OCI-LY7 (cell line): ENCODE results near the gene GLS2. TPM values are rescaled to one million over a fixed set of nuclear protein-coding genes. Genes with fewer than 3 reads are reported as not detected.
A peak's percentile ranks its signal among the peaks of the same experiment; 100 is the strongest.

Experiments used
- BruUV-seq: library from RNA; stranded (reverse); fragments of 400-500 nt; replicated peaks from 2 replicates; lab custom pipeline; 2021; lab: Mats Ljungman, UMichigan
- CTCF ChIA-PET: fragments of 300-600 bp; sonication (Branson Sonifier 250); formaldehyde crosslinking; loops from one replicate; lab custom pipeline; 2022; ENCODE audit warnings: antibody characterized with exemption; ENCODE audit not compliant: unreplicated experiment; lab: Charles Lee
- POLR2A ChIA-PET: fragments of 300-600 bp; sonication (Branson Sonifier 250); formaldehyde crosslinking; loops from one replicate; lab custom pipeline; 2022; ENCODE audit warnings: antibody characterized with exemption; lab: Charles Lee
- DNase-seq: peaks from one replicate; pipeline ENCODE4 v3.0.0-alpha.2; 2015; ENCODE audit warnings: low spot score
- H2AFZ ChIP-seq: fragments of 200-600 bp; sonication (generic), shearing (Covaris generic); 2 replicates; pipeline ENCODE4 v1.6.1; 2014; ENCODE audit warnings: mild to moderate bottlenecking, antibody characterized with exemption, low read length, moderate library complexity
- H3K27ac ChIP-seq: fragments of 200-600 bp; sonication (generic); 2 replicates; pipeline ENCODE4 v1.5.1; 2014; ENCODE audit warnings: mixed run types, low read depth, mild to moderate bottlenecking, moderate library complexity, low read length, inconsistent platforms; ENCODE audit not compliant: poor library complexity, severe bottlenecking
- H3K36me3 ChIP-seq: fragments of 200-600 bp; sonication (generic); 2 replicates; pipeline ENCODE4 v1.6.1; 2014; ENCODE audit warnings: mild to moderate bottlenecking, antibody characterized with exemption, low read length, moderate library complexity, mixed read lengths; ENCODE audit not compliant: insufficient read depth
- H3K4me1 ChIP-seq: fragments of 200-600 bp; sonication (generic); 2 replicates; pipeline ENCODE4 v1.5.1; 2014; ENCODE audit warnings: mild to moderate bottlenecking, low read length; ENCODE audit not compliant: insufficient read depth, poor library complexity, severe bottlenecking
- H3K4me2 ChIP-seq: fragments of 200-600 bp; sonication (generic); 2 replicates; pipeline ENCODE4 v1.6.1; 2014; ENCODE audit warnings: mild to moderate bottlenecking, low read length
- H3K4me3 ChIP-seq: fragments of 200-600 bp; sonication (generic); 2 replicates; pipeline ENCODE4 v1.5.1; 2014; ENCODE audit warnings: mild to moderate bottlenecking, low read depth, low read length; ENCODE audit not compliant: poor library complexity, severe bottlenecking
- H3K79me2 ChIP-seq: fragments of 200-600 bp; sonication (generic); 2 replicates; pipeline ENCODE4 v1.6.1; 2016; ENCODE audit warnings: low read depth, mild to moderate bottlenecking, low read length, moderate library complexity, mixed read lengths; ENCODE audit not compliant: insufficient read depth
- H3K9me2 ChIP-seq: fragments of 200-600 bp; sonication (generic); 2 replicates; pipeline ENCODE4 v1.6.1; 2016; ENCODE audit warnings: mild to moderate bottlenecking, low read length, mixed read lengths; ENCODE audit not compliant: insufficient read depth
- H3K9me3 ChIP-seq: fragments of 200-600 bp; sonication (generic); 2 replicates; pipeline ENCODE4 v1.6.1; 2014; ENCODE audit warnings: mild to moderate bottlenecking, mixed run types, low read length, mixed read lengths
- H4K20me1 ChIP-seq: fragments of 200-600 bp; sonication (generic); 2 replicates; pipeline ENCODE4 v1.6.1; 2014; ENCODE audit warnings: mild to moderate bottlenecking, antibody characterized with exemption, low read length, moderate library complexity, mixed read lengths; ENCODE audit not compliant: insufficient read depth
- EZH2phosphoT487 ChIP-seq: fragments of 200-600 bp; sonication (generic); IDR thresholded peaks from 2 replicates; pipeline ENCODE4 v1.6.1; 2018; ENCODE audit warnings: low read depth, borderline replicate concordance, mild to moderate bottlenecking, mixed run types, antibody characterized with exemption, low read length, moderate library complexity, mixed read lengths
- intact Hi-C: fragments of 100-400 bp; cut with micrococcal nuclease; formaldehyde crosslinking; loops from one replicate; pipeline ENCODE4 v1.10.0; 2022; ENCODE audit not compliant: unreplicated experiment
- total RNA-seq, 2 experiments: library from RNA; depleted of rRNA in 1 of 2; stranded (reverse); fragments of >200 nt in 1 of 2; shearing (Covaris generic) in 1 of 2; gene quantifications; 2 replicates each; pipeline ENCODE4 v1.2.3, GENCODE V29; 2014 to 2022
- TF ChIP-seq, protein P1 (sequence below): fragments of 200-600 bp; sonication (generic); conservative IDR thresholded peaks from 2 replicates; pipeline ENCODE4 v1.5.1; 2014; ENCODE audit warnings: mild to moderate bottlenecking, antibody characterized with exemption, low read length, moderate library complexity, mixed read lengths

GLS2 gene
- total RNA-seq, 2 experiments from 2014 or later: not detected

DNA sequence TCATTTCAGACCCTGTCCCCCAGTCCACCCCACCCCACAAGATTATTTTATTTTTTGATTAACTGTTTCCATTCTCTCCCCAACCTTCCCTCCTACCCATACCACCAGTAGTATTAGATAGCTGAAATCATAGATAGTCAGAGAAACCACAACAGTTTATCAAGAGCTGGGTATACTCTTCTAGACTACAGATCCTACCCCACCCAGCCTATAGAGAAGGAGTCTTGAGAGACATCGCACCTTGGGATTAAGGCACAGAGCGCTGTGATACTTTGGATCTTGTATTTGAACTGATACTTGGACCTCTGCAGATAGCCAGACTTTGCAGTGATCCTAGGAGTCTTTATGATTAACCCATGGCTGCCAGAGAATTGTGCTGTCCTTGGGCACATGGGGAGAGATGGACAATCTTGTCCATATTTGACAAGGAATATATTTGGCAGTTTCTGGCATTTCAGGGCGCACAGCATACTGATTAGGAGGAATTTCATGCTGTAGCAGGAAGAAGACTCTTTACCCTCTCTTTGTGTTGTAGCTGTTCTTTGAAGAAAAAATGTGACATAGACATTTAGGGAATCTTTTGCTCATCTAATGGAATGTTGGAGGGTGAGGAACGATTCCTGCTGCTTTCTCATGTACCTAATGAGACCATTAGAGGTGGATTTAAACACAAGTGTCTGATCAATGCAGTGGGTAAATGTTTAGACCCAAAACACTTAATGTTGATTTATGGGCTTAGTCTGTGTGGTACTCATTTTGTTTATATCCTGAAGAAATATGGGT, 34.6 kb upstream of the GLS2 start:
- H2AFZ ChIP-seq: peak overlapping the region; percentile 68; the same call in 1 of the 2 replicates
- DNase-seq: no peak
- no peaks in the 10 kb centered on the region for H3K36me3 ChIP-seq
- H3K9me3 ChIP-seq: no peaks in the 10 kb centered on the region
- no peaks in the 10 kb centered on the region for H3K79me2 ChIP-seq
- no TSS peak for BruUV-seq
- peak overlapping the region; percentile 44 for H3K4me3 ChIP-seq
- H3K4me2 ChIP-seq: peak overlapping the region; percentile 39
- TF ChIP-seq, protein P1, sequence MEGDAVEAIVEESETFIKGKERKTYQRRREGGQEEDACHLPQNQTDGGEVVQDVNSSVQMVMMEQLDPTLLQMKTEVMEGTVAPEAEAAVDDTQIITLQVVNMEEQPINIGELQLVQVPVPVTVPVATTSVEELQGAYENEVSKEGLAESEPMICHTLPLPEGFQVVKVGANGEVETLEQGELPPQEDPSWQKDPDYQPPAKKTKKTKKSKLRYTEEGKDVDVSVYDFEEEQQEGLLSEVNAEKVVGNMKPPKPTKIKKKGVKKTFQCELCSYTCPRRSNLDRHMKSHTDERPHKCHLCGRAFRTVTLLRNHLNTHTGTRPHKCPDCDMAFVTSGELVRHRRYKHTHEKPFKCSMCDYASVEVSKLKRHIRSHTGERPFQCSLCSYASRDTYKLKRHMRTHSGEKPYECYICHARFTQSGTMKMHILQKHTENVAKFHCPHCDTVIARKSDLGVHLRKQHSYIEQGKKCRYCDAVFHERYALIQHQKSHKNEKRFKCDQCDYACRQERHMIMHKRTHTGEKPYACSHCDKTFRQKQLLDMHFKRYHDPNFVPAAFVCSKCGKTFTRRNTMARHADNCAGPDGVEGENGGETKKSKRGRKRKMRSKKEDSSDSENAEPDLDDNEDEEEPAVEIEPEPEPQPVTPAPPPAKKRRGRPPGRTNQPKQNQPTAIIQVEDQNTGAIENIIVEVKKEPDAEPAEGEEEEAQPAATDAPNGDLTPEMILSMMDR: no peak
- no peak for TF ChIP-seq EZH2phosphoT487
- intact Hi-C loops: no loop called here
- H3K4me1 ChIP-seq: no peaks in the 10 kb centered on the region
- ChIA-PET CTCF (no interaction called here), POLR2A (interaction anchor here (1.1 to 1.3 kb wide), 2 partner anchors 8 to 62 kb away, joined by 3 to 4 read pairs; no protein-coding TSS in a partner anchor)
- no peaks in the 10 kb centered on the region for H4K20me1 ChIP-seq
- no peak overlapping the region for H3K27ac ChIP-seq
- H3K9me2 ChIP-seq: no peaks in the 10 kb centered on the region

DNA sequence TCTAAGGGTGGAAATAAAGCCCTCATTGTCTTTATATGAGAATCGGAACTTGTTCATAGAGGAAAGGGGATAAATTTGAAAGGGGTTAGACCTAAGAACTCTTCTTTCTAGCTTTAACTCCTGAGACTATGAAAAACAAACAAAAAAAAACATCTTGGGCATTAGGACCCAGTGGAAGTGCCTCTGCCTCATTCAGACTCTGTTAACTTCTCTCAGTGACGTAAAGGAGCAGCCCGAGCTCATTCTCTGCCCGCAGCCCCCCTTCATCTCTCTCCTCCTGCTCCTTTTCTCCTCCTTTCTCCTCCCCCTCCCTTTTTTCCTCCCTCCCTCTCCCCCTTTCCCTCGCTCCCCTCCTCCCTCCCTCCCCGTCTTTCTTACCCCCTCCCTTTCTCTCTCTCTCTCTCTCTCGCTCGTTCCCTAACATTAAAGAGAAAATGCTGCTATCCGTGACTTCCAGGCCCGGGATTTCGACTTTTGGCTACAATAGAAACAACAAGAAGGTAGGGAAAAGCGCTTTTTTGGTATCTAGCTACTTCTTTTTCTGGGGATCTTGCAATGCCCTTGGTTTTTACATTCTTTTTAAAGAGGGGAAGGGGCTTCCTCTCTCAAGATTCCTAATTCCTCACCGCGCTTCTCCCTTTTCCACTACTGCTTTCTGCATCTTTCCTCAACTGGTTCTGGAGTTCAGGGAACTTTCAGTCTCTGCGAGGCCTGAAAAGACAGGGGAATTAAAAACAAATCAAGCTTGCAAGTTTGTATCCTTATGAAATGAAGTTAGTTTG, 33.8 kb upstream of the GLS2 start, which contains the start of gene RBMS2:
Gene RBMS2, plus strand, starts transcription at position 231 of the 782 bp plus-strand sequence. Its CDS starts 204 bp downstream, at position 435.
- H3K36me3 ChIP-seq: no peaks in the 10 kb centered on the region
- POLR2A ChIA-PET: interaction anchor here (0.6 to 1.3 kb wide), 9 partner anchors 9 to 301 kb away, joined by 3 to 9 read pairs (median 4); no protein-coding TSS in a partner anchor
- no peaks in the 10 kb centered on the region for H3K4me1 ChIP-seq
- H3K4me2 ChIP-seq: peak within 1 kb of the TSS; percentile 39
- peak within 1 kb of the TSS; percentile 44 for H3K4me3 ChIP-seq
- H3K9me2 ChIP-seq: no peaks in the 10 kb centered on the region
- CTCF ChIA-PET: interaction anchor here (1.4 kb wide), 1 partner anchor 115 kb away, joined by 3 read pairs; no protein-coding TSS in a partner anchor
- TF ChIP-seq, protein P1: no peak
- TF ChIP-seq EZH2phosphoT487: no peak
- peak within 1 kb of the TSS; percentile 68; the same call in 1 of the 2 replicates for H2AFZ ChIP-seq
- intact Hi-C loops: no loop called here
- H3K79me2 ChIP-seq: no peaks in the 10 kb centered on the region
- peak; percentile 34 for DNase-seq
- H4K20me1 ChIP-seq: no peaks in the 10 kb centered on the region
- H3K27ac ChIP-seq: no peak within 1 kb of the TSS
- H3K9me3 ChIP-seq: no peaks in the 10 kb centered on the region
- no TSS peak for BruUV-seq
